ENCODE data around the gene SLC29A2.

GRCh38 chr11:66333220-66333877 is 38.2 kb downstream of the SLC29A2 start:
- TF ChIP-seq CTCF (IDR thresholded peaks at IDR 0.05) (no peak), EP300 (IDR thresholded peaks at IDR 0.05) (no peak), POLR2A (IDR thresholded peaks at IDR 0.05) (no peak)

All from tibial nerve (tissue), 4 donors.